NCI-H460 (cell line): ENCODE measurements around the gene NAXE. TPM values are rescaled to one million over a fixed set of nuclear protein-coding genes. Genes with fewer than 3 reads are reported as not detected.
A peak's percentile ranks its signal among the peaks of the same experiment; 100 is the strongest.
"Not testable (repeated sequence)": the region's sequence is repeated elsewhere in the genome, so short reads cannot be mapped to it uniquely, and the experiment has no call there.

Experiments
- DNase-seq: peaks from one replicate; pipeline ENCODE4 v3.0.0-alpha.2; 2016; ENCODE audit warnings: low read depth; ENCODE audit errors: extremely low read depth
- polyA plus RNA-seq: library from polyadenylated mRNA; depleted of rRNA; stranded (reverse); fragments of >200 nt; gene quantifications from 2 replicates; pipeline ENCODE4 v1.2.3, GENCODE V29; 2014; cell fraction: nucleus; rRNA removed
- total RNA-seq: library from RNA; depleted of rRNA; stranded (reverse); fragments of >200 nt; shearing (Covaris generic); gene quantifications from 2 replicates; pipeline ENCODE4 v1.2.3, GENCODE V29; 2014; rRNA removed

Gene NAXE
- 235 and 249 TPM in 2 replicates for total RNA-seq
- polyA plus RNA-seq, result 247 and 334 TPM in 2 replicates

DNA sequence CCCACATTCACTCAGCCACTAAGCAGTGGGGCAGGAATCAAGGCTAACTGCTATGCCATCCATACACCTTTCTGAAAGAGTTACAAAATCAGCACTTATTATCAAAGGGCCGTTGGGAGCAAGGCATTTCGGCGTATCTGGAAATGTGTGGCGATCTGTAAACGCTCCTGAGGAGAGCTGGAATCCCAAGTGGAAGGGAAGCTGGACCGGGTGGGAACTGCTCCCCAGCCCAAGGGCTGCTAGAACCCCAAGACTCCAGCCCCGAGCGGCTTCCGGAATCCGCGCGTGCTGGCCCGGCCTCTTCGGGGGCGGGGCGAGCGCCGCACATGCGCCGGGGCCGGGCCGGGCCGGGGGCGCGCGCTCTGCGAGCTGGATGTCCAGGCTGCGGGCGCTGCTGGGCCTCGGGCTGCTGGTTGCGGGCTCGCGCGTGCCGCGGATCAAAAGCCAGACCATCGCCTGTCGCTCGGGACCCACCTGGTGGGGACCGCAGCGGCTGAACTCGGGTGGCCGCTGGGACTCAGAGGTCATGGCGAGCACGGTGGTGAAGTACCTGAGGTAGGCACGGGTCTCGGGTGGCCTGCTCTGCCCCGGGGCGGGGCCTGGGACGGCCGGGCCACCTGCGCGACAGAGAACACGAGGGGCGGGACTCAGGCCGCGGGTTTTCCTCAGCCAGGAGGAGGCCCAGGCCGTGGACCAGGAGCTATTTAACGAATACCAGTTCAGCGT lies at the start of gene NAXE:
Gene NAXE, plus strand, starts transcription at position 345 of the 726 bp plus-strand sequence. Its CDS starts 29 bp downstream, at position 374.
- peak; percentile 71 for DNase-seq

DNA sequence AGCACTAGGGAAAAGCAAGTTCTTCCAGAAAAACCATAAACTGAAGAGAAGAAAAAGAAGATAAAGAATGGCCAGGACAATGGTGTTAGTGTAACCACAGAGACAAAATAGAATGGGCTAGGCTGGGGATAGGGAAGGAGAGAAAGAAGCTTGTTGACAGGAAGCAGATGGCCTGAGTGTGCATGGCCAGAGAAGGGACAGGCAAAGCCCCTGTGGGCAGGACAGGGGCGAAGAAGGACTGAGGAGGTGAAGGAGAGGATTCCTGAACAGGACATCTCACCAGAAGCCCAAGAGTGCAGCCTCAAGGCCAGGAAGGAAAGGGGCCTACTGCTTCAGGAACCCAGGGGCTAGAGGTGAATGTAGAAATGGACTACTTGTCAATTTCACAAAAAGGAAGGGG lies 48.5 kb upstream of the NAXE start:
- DNase-seq, result no peak

DNA sequence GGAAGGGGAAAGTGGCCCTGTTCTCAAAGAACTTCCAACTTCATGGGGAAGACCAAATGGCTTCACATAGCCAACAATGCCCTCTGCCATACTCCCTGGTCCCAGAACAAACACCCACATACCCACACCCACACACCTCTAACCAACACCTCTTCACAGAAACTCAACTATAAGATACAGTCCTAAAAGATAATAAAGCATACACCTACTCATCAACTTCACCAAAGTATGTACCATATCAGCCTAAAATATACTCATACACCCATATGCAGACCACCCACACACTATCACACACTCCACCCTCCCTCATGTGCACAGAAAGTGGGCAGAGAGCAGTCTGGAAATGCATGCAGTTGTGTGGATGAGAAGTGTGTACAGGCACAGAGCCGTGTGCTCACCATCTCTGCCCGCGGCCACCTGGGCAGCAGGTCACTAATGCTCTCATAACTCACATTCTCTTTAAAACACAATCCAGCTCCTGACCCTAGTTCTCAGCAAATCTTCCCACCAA lies 46.9 kb upstream of the NAXE start:
- DNase-seq, result no peak

GRCh38 chr1:156546267-156546666 lies 45.3 kb upstream of the NAXE start:
- peak; percentile 58 for DNase-seq

DNA sequence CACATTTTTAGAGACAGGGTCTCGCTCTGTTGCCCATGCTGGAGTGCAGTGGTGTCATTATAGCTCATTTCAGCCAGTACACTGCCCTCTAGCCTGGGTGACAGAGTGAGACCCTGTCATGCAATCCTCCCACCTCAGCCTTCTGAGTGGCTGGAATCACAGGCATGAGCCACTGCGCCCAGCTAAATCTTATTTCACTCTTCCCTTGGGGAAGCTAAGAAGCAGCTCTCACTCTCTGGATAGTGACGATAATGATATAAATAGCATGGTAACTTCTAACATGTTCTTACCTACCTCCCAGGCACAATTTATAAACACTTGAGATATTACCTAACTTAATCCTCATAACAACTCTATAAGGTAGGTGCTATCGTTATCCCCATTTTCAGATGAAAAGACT lies 44.1 kb upstream of the NAXE start:
- DNase-seq, result no peak

DNA sequence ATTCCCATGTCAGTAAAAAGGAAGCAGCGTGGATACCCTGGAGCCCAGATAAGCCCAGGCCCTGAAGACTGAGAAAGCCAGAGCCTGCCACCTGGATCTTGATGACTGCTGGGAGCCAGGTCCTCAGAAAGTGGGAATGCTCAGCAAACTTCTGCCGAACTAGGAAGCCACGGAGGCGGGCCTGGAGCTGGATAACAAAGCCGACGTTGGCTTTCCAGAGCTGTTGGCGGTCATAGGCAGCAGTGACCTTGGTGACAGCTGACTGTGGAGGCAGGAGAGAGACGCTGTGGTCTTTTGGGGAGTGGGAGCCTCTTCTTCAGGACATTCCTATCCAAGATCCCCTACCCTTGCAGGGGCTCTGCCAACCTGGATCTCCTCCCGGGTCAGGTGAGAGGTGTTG lies 43.6 kb upstream of the NAXE start:
- DNase-seq, result no peak

DNA sequence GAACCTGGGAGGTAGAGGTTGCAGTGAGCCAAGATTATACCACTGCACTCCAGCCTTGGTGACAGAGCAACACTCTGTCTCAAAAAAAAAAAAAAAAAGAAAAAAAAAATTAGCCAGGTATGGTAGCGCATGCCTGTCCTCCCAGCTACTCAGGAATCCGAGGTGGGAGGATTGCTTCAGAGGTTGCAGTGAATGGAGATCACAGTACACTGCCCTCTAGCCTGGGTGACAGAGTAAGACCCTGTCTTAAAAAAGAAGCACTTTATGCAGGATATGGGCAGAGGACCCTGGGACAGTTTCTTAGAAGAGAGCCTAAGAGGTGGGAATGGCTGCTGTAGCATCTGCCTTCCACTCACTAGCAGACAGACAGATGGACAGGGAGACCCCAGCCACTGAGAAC lies 42.2 kb upstream of the NAXE start:
- DNase-seq, result no peak

- DNase-seq, result no peak
These were observed 41.7 kb upstream of the NAXE start for GRCh38 chr1:156549831-156550230.

DNA sequence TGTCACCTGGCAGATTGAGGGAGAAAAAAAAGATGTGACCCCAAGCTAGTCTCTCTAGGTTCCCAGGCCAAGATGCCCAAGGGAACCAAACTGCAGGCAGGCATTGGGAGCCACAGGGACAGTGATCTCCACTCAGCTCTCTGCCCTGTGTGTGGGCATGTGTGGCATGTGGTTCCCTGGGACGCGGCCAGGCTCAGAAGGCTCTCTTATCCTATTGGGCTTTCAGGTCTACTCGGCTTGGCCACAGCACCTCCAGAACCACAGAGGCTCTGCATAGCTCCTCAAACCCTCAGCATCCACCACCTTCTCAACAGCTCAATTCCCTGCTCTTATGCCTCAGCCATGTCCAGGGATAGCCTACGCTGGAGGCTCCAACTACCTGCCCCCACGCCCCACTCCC lies 41.2 kb upstream of the NAXE start:
- no peak for DNase-seq

GRCh38 chr1:156551066-156551643 lies 40.4 kb upstream of the NAXE start:
- DNase-seq, result no peak

- DNase-seq, result no peak
These were observed 39.7 kb upstream of the NAXE start for GRCh38 chr1:156551869-156552268.

GRCh38 chr1:156552518-156552917 lies 39.1 kb upstream of the NAXE start:
- no peak for DNase-seq

GRCh38 chr1:156552937-156553336 lies 38.6 kb upstream of the NAXE start:
- DNase-seq, result not testable (repeated sequence)

- no peak for DNase-seq
These were observed 37.6 kb upstream of the NAXE start for GRCh38 chr1:156553860-156554485.

GRCh38 chr1:156554971-156555370 lies 36.6 kb upstream of the NAXE start:
- no peak for DNase-seq

- no peak for DNase-seq
These were observed 35.9 kb upstream of the NAXE start for GRCh38 chr1:156555715-156556114.

DNA sequence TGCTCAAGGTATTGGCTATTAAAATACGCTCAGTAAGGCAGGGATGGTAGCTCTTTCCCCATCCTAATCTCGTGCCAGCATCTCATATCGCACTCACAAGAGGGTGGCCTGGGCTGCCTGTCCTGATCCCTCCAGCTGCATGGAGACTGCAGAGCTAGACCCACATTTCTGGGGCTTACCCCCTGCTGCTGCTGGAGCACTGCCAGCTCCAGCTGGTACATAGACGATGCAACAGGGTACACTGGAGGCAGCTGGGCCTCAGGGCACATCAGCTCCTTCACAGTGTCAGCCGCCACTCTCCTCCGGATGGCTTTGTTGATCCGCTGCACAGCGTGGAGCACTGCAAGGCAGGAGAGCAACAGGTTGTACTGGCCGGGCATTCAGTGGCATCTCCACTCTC lies 35.2 kb upstream of the NAXE start:
- DNase-seq, result no peak

DNA sequence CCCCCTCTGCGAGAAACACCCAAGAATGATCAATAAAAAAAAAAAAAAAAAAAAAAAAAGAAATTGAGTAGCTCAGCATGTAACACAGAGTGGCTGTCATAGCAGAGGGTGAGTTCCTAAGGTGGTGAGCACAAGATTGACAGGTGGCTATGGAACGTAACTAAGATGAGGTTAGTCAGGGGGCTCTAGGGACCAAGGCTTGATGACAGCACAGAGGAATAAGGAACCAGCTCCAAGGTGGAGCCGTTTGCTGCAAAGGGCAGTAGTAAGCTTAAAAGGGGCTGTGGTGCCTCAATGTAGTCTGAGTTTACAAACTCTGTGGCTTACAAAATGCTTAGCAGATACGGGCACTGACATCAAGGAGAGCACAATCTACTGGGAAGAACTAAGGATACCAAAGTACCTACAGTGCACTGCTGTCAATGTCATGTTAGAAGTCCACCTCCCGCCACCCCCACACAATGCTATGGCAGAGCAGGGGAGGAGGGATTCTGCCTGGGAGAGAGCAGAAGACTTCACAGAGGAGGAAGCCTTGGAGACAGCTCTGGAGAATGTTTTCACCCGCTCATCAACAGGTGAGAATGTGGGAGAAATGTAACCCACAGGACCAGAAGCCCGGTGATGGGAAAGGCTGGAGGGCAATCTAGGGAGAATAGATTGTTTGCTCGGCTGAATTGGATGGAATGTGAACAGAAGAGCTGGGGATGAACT lies 32.3 kb upstream of the NAXE start:
- no peak for DNase-seq

- DNase-seq, result no peak
These were observed 31.7 kb upstream of the NAXE start for GRCh38 chr1:156559797-156560385.

DNA sequence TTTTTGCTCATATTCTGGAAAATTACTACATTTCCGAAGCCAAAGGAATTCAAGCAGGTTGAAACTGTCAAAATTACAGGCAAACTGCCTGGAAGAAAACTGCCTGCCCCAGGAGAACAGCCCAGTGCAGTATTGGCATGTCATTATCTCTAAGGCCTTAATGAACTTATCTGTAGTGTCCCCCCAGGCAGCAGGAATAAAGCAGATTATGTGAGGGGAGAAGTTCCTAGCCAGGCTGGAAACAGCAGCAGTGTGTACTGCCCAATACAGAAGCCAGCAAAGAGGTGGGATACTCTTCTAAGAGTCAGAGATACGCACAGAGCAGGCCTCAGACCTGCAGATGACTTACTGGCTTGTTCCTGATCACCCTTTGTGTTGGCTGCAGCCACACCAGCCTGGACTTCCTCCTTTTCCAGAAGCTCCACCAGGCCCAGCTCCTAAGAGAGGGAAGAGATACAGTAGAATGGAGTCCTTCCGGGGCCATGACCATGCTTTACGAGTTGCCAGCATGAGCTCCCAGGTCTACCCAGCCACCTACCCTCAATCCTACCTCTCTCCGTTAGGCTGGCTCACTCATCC lies 30.9 kb upstream of the NAXE start:
- no peak for DNase-seq
